H7 (cell line): ENCODE measurements around the gene SHISA9. TPM values are rescaled to one million over a fixed set of nuclear protein-coding genes. Genes with fewer than 3 reads are reported as not detected.

ENCODE experiments used
- DNase-seq: peaks from one replicate; pipeline ENCODE4 v3.0.0; 2012
- H3K27me3 ChIP-seq: 2 replicates; pipeline ENCODE4 v1.6.0; 2011; ENCODE audit warnings: mild to moderate bottlenecking, low read length; ENCODE audit not compliant: control insufficient read depth, insufficient read depth
- H3K36me3 ChIP-seq: replicated peaks from 2 replicates; pipeline ENCODE4 v1.5.1; 2011; ENCODE audit warnings: low read length; ENCODE audit not compliant: control insufficient read depth, insufficient read depth
- H3K4me3 ChIP-seq: 2 replicates; pipeline ENCODE4 v1.5.1; 2011; ENCODE audit warnings: low read depth, mild to moderate bottlenecking, control low read depth, low read length, moderate library complexity; ENCODE audit not compliant: insufficient read depth
- total RNA-seq: library from RNA; depleted of rRNA; stranded (reverse); fragments of >200 nt; shearing (Covaris generic); gene quantifications from 2 replicates; pipeline ENCODE4 v1.2.3, GENCODE V29; 2014

Gene SHISA9
- total RNA-seq, 1 experiment from 2014 or later, result 7.7 TPM

DNA sequence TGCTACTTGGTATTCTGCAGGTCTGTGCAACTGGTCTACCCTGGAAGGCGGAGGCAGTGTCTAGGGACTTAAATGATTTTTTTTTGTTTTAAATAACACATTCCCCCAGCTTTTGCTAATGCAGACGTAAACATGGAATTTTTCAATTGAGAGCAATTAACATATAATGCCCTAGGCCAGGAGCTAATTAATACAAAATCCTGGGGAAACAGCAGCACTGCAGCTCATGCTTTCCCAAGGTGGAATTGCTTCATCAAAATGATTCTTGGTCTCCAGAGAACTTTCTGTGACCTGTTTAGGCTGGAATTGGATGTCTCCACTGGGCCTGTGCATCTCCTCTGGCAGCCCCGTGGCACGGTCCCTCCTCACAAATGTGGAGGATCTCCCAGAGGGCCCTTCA is 50.6 kb downstream of the SHISA9 start:
- DNase-seq, result no peak
- Histone ChIP-seq H3K4me3 (no peak overlapping the region), H3K36me3 (no peaks in the 10 kb centered on the region), H3K27me3 (no peaks in the 10 kb centered on the region)

- Histone ChIP-seq H3K36me3 (no peaks in the 10 kb centered on the region; the same call in 1 of the 2 replicates), H3K4me3 (no peak overlapping the region), H3K27me3 (no peaks in the 10 kb centered on the region)
- DNase-seq, result no peak
These were observed 57.0 kb downstream of the SHISA9 start for GRCh38 chr16:12958366-12958765.

- DNase-seq, result no peak
- H3K27me3 ChIP-seq, result no peaks in the 10 kb centered on the region
- no peaks in the 10 kb centered on the region; the same call in 1 of the 2 replicates for H3K36me3 ChIP-seq
- H3K4me3 ChIP-seq, result no peak overlapping the region
These were observed 57.7 kb downstream of the SHISA9 start for GRCh38 chr16:12959072-12959471.

DNA sequence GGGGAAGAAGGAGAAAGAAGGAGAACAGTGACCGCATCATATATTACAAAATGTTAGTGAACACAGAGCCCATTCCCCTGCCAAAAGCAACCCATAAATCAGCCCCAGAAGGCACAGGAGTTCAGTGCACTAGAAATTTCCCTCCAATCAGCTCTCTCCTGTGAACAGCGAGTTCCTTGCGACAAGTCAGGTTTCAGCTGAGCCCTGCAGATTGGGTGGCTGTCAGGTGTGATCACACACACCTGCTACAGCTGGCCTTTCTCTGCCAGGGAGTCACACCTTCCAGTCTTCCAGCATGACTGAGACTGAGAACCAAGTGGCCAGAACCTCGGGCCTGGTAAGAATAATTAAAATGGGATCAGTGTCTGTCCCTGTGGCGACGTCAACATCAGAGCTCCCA is 60.2 kb downstream of the SHISA9 start:
- H3K27me3 ChIP-seq, result no peaks in the 10 kb centered on the region
- no peaks in the 10 kb centered on the region; the same call in 1 of the 2 replicates for H3K36me3 ChIP-seq
- H3K4me3 ChIP-seq, result no peak overlapping the region
- DNase-seq, result no peak

- Histone ChIP-seq H3K4me3 (no peak overlapping the region), H3K27me3 (no peaks in the 10 kb centered on the region), H3K36me3 (no peaks in the 10 kb centered on the region; the same call in 1 of the 2 replicates)
- DNase-seq, result no peak
These were observed 63.1 kb downstream of the SHISA9 start for GRCh38 chr16:12964461-12964860.

- H3K4me3 ChIP-seq, result no peak overlapping the region
- no peaks in the 10 kb centered on the region for H3K27me3 ChIP-seq
- DNase-seq, result no peak
- H3K36me3 ChIP-seq, result no peaks in the 10 kb centered on the region; the same call in 1 of the 2 replicates
These were observed 63.9 kb downstream of the SHISA9 start for GRCh38 chr16:12965274-12965804.

- no peak overlapping the region for H3K4me3 ChIP-seq
- no peaks in the 10 kb centered on the region for H3K27me3 ChIP-seq
- no peak for DNase-seq
- H3K36me3 ChIP-seq, result no peaks in the 10 kb centered on the region
These were observed 69.8 kb downstream of the SHISA9 start for GRCh38 chr16:12971241-12971640.

GRCh38 chr16:12972246-12972645 is 70.8 kb downstream of the SHISA9 start:
- Histone ChIP-seq H3K27me3 (no peaks in the 10 kb centered on the region), H3K36me3 (no peaks in the 10 kb centered on the region), H3K4me3 (no peak overlapping the region)
- no peak for DNase-seq

DNA sequence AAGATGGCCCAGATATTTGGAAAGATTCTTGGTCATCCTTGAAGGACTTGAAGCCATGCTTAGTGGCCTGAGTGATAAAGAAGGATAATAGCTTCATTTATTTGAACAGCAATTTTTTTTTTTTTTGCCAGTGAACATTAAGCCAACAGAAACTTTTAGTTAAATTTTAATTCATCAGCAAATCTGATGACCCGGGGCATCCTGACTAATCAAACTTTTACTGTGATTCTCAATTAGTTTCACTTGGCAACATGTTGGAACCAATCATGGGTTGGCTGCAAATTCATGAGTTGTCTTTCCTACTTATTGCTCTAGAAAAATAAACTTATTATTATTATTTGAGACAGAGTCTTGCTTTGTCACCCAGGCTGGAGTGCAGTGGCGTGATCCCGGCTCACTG is 74.4 kb downstream of the SHISA9 start:
- Histone ChIP-seq H3K27me3 (no peaks in the 10 kb centered on the region), H3K4me3 (no peak overlapping the region), H3K36me3 (no peaks in the 10 kb centered on the region)
- DNase-seq, result no peak

- DNase-seq, result no peak
- H3K27me3 ChIP-seq, result no peaks in the 10 kb centered on the region
- H3K4me3 ChIP-seq, result no peak overlapping the region
- H3K36me3 ChIP-seq, result no peaks in the 10 kb centered on the region
These were observed 75.1 kb downstream of the SHISA9 start for GRCh38 chr16:12976496-12976895.

DNA sequence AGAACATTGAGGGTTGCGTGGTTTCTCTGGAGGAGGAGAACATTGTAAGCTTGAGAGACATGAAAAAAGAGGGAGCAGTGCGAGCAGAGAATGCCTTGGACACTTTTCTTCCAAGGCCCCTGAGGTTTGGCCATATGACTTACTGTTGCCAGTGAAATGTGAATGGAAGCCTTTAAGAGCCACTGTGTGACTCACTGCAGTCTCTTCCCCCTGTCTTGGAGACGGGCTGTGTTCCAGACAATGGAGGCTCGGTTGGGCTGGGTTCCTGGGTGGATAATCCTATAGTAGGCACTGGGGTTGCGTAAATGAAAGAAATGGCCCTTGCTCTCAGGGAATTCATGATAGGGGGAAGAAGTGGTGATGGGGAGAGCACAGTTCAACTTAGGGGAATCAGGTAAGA is 75.5 kb downstream of the SHISA9 start:
- H3K4me3 ChIP-seq, result no peak overlapping the region
- DNase-seq, result no peak
- no peaks in the 10 kb centered on the region for H3K36me3 ChIP-seq
- no peaks in the 10 kb centered on the region for H3K27me3 ChIP-seq

DNA sequence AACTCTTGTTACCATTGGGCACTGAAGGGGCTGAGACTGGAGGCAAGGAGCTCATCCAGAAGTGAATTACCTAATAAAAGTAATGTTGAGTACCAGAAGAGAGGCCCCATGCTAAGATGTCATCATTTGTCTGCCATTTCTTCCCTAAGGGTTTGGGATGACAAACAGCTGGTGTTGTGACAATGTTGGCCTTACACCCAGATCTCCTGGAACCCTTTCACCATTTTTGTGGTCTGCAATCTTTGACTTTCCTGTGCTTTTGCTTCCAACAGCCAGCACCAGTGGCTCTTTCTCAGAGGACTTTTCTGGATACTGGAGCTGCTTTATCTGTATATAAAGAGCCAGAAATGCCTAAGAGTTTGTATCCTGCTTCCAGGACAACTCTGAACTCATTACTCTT is 84.1 kb downstream of the SHISA9 start:
- Histone ChIP-seq H3K36me3 (no peaks in the 10 kb centered on the region), H3K4me3 (no peak overlapping the region), H3K27me3 (no peaks in the 10 kb centered on the region)
- no peak for DNase-seq

DNA sequence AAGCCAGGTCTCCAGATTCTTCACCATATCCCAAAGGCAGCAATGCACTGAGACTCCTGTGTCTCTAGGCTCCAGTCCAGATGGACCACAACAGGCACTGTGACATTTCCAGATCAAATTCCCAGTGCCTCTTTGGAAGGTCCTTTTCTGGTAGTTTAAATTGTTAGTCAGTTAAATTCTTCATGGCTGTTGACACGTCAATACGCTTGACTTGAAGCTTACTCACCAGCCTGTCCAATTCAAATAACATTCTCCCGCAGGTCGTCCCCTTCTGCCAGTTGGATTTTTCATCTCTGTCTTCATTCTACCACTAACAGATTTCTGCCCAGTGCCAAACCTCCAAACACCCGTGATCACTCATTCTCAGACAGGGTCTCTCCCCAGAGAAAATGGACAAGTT is 86.7 kb downstream of the SHISA9 start:
- no peak overlapping the region for H3K4me3 ChIP-seq
- H3K27me3 ChIP-seq, result no peaks in the 10 kb centered on the region
- no peaks in the 10 kb centered on the region for H3K36me3 ChIP-seq
- no peak for DNase-seq

DNA sequence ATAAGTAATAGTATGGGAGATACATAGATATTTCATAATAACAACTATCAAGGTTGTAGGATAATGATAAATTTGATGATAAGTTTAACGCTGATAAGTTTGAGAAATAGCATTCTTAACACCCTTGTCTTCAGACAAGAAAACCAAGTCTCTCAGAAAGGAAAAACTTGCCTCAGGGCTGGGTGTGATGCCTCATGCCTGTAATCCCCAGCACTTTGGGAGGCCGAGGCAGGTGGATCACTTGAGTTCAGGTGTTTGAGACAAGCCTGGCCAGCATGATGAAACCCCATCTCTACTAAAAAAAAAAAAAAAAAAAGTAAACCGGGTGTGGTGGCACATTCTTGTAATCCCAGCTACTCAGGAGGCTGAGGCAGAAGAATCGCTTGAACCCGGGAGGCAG is 90.7 kb downstream of the SHISA9 start:
- DNase-seq, result no peak
- no peaks in the 10 kb centered on the region for H3K27me3 ChIP-seq
- no peak overlapping the region for H3K4me3 ChIP-seq
- no peaks in the 10 kb centered on the region for H3K36me3 ChIP-seq

- H3K36me3 ChIP-seq, result no peaks in the 10 kb centered on the region
- H3K4me3 ChIP-seq, result no peak overlapping the region
- H3K27me3 ChIP-seq, result no peaks in the 10 kb centered on the region
- no peak for DNase-seq
These were observed 93.0 kb downstream of the SHISA9 start for GRCh38 chr16:12994402-12994801.

DNA sequence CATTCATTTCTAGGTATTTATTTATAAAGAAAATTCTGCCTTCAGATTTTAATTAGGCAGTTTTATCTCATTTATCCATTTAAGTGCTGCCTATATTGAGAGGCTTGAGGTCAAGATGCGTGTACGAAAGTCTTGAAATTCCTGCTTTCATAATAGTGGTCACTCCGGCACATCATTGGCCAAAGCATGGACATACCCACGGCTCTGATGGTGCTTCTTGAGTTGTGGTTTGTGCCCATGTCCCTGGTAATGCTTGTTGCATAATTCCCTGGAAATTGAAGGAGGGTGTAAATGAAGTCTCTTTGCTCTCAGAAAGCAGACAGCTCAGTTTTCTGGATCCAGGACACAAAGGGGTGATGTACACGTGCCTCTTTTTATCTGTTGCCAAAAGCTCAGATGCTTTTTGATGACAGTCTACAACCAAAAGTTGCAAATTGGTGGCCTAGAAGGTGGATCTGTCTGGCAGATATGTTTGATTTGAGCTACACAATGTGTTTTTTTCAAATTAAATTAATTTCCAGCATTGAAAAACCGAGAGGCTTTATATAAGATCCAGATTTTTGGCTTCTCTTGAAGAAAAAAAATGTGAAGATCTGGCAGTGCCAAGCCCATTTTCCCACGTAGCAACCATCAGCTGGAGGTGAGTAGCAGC is 94.4 kb downstream of the SHISA9 start:
- no peaks in the 10 kb centered on the region for H3K27me3 ChIP-seq
- DNase-seq, result no peak
- no peaks in the 10 kb centered on the region for H3K36me3 ChIP-seq
- H3K4me3 ChIP-seq, result no peak overlapping the region
